GM21447 (cell line): ENCODE results near the gene ACACB.

Source experiments
- ATAC-seq: cut with Tn5 transposase; IDR thresholded peaks from one replicate; pipeline ENCODE4 v1.9.1; 2021; ENCODE audit not compliant: unreplicated experiment

The ACACB gene

DNA sequence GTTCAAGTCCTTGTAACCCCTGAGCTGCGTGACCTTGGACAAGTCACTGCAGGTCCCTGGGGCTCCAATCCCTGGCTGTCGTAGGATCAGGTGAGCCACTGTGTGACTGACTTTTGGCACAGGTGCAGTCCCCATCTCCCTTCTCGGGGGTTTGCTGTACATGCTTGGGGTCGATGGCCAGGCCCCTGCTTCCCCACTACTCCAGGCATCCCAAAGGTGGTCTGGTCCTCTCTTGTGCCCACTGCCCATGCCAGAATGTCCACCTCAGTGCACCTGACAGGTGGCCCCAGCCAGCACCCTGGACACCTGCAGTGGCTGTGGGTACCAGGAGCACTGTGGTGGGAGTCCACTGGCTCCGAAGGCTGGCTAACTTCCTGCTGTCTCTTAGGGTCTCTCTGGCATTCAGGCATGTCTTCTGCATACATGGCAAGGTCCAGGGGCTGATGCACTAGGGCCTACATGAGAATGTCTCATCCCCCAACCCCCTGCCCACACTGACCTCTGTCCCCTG, 178.0 kb downstream of the ACACB start:
- ATAC-seq = no peak

DNA sequence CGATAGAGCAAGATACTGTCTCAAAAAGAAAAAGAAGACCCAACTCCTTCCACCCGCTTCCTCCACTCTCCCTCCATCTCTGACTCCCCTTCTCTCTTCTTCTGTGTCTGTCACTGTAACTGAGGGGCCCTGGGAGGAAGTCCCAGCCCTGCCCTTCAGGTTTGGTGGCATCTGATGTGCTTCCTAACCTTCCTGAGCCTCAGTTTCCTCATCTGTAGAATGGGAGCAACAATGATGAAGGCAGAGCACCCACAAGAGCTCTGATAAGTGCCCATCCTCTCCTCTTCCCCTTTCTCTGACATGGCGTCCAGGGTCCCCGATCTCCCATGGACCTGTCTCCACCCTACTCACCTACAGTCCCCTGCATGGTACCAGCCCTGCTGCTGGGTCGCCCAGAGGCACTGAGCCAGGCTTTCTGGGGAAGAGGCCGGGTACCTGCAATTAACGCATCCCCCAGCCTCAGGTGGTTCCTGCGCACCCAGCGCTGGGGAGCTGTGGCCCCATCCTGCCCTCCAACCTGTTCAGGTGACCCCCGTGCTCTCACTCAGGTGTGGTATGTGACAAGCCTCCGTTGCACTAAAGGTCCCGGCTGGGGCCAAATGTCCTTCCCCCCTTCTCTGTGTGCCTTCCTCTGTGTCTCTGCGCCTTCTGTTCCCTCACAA, 179.5 kb downstream of the ACACB start:
- no peak for ATAC-seq

DNA sequence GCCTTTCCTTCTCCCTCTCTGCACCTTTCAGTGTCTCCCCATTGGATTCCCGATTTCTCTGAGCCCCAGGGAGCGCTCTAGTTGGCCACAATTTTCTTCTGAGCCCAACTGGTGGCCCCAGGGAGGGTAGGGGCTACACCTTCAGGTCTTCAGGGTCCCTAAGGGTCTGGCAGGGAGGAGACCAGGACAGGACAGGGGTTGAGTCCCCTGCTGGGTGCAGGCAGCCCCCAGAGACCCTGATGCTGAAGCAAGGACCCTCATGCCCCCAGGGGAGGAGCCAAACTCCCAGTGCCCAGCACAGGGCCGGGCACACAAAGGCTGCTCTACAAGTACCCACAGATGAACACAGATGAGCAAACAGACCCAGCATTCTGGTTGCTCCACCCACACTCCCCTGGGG, 180.0 kb downstream of the ACACB start:
- ATAC-seq = no peak

DNA sequence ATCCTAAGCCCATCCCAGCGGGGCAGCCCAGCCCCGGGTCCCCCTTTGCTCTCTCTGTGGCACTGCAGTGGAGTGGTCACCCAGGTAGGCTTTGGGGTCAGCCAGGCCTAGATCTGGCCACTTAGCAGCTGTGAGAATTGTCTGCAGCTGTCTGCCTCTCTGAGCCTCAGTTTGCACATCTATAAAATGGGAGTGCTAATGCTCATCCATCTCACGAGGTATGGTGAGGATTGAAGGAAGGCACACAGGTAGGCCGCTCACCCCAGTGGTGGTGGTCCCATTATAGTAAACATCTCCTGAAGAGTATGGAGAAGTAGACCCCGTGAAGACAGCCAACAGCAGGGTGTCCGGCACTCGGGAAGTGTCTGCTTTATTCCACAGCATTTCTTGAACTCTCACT, 183.5 kb downstream of the ACACB start:
- ATAC-seq = no peak

- ATAC-seq = no peak
These were observed 185.3 kb downstream of the ACACB start for GRCh38 chr12:109301643-109302168.

GRCh38 chr12:109302358-109302757, 186.0 kb downstream of the ACACB start:
- ATAC-seq = no peak

DNA sequence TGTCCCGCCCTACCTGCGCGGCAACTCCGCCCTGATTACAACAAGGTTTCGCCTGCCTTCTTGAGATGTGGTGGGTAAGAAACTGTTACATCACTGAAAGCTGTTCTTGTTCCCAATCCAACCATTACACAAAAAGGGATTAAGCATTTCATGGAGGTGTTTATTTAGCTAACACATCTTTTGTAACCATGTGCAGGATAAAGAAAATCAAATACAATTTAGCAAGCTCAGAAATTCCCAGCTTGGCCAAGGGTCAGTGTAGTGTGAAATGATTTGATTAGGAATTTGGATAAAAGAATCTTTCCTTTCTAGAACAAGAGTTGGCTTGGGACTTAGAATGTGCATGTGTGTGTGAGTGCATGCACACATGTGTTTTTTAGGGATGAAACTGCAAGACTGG, 186.4 kb downstream of the ACACB start:
- no peak for ATAC-seq

DNA sequence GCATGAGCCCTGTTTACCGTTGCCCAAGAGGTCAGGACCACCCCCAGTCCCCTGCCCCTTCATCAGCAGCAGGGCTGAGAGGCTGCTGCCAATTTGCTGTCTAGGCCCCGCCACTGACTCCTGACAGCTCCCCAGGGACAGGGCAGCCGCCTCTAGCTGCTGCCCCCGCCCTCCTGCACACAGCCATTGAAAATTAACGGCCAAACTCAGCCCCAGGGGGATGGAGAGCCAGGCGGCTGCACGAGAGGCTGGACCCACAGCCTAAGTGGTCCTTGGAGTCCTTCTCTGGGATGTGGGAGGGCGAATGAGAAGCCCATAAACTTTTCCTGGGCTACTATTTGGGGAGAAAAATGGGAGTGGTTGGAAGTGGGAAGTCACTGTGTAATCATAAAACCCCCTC, 188.1 kb downstream of the ACACB start:
- no peak for ATAC-seq

DNA sequence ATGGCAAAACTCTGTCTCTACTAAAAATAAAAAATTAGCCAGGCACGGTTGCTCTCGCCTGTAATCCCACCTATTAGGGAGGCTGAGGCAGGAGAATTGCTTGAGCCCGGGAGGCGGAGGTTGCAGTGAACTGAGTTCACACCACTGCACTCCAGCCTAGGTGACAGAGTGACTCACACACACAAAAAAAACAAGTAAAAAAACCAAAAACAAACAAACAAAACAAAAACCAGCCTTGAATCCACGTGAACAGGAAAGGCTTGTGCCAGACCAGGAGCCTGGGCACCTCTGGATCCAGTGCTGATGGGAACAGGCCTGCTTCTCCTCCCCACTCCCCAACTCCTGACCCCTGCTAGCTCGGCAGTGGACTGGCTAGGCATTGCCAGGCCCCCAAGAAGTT, 189.2 kb downstream of the ACACB start:
- ATAC-seq = no peak

DNA sequence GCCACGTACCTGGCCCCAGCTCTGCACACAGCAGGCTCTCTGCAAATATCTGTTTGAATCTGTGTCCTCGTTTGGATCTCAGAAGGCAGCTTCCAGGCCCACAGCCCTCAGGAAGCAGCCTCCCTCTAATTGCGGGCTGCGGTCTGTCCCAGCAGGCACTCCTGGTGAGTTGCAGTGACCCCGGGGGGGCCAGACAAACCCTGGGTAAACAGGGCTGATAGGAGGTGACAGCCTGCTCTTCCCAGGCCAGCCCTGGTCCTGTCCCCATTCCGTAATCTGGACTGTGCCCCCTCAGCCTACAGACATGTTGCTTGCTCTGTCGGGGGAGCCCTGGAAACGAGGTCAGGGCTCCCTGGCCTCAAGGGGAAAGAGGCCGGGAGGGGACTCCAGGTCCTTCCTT, 190.7 kb downstream of the ACACB start:
- ATAC-seq = no peak

- ATAC-seq = no peak
These were observed 192.4 kb downstream of the ACACB start, which contains the start of gene FOXN4 for GRCh38 chr12:109308534-109309380. TSS of gene FOXN4 (minus strand) at chr12:109309284. CDS start at chr12:109308321, 963 bp downstream.

DNA sequence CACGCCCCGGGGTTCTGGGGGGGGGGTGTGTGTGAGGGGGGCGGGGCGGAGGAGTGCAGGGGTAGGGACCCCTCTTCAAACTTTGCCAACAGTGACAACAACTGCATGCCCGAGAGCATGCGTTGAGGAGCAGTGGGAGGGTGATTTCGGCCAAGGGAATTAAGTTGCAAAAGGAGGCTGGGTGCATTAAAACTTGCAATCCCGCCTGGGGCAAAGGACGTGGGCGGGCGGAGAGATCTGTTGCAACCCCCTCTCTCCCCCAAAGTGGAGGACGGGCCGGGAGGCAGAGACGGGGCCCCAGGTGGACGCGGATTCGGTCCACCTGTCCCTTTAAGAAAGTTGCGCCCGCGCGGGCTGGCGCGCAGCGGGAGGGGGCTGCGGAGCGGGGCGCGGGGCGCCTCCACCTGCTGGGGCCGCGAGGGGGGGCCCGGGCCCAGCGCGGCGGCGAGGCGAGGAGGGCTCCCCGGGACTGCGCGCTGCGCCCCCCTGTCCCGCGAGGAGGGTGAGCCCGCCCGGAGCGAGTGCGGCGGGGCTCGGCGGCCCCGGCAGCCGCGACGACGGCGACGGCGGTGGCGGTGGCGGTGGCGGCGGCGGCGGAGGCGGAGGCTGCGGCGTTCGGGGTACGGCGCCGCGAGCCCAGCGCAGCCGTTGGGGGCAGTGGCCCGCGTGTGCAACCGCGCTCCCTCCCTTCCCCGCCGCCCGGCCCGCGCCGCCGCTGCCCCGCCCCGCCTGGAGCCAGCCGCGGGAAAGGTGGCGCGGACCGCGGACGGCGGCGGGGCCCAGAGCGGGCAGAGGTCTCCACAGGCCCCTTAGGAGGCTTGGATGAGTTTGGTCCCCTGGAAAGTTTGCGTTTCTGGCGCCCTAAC, 193.2 kb downstream of the ACACB start:
- no peak for ATAC-seq

GRCh38 chr12:109310247-109311125, 194.1 kb downstream of the ACACB start:
- no peak for ATAC-seq
